Measurements from ENCODE around the gene PRMT2.

Gene PRMT2

GRCh38 chr21:46635324-46636180 is at the start of gene PRMT2:
Gene PRMT2, plus strand, starts transcription at chr21:46635674. Its CDS starts 1,278 bp downstream, at chr21:46636952.
- peak; percentile 94 to 98 (median 96) for DNase-seq

DNA sequence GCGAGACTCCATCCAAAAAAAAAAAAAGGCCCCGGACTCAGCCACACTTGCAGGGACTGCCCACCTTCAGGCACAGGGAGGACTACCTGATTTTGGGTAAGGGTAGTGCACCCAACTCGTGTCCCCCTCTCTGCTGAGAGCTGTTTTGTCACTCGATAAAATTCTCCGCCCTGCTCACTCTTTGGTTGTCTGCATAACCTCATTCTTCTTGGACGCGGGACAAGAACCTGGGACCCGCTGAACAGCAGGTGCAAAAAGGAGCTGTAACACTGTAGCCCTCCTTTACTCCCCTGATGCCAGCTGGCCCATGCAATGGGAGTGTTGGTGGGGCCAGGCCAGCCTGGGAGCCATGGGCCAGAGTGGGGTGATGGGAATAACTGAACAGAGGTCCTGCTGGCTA is 41.2 kb upstream of the PRMT2 start:
- DNase-seq, result no peak

DNA sequence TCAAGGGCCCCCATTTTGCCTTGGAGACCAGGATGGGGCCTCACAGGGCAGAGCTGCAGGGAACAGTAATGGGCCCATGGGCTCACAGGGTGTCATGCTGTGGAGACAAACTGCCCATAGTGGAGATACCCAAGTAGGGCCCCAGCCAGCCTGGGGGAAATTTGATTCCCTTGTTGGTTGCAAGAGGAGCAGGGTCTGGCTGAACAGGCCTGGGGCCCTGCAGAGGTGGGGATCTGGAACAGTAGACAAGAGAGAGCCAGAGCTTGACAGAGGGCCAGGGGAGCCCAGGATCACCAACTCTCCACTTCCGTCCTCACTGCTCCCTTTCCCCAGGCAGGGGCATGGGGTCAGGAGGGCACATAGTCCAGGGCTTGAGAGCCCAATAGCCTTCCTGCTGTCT is 39.3 kb upstream of the PRMT2 start:
- no peak for DNase-seq

DNA sequence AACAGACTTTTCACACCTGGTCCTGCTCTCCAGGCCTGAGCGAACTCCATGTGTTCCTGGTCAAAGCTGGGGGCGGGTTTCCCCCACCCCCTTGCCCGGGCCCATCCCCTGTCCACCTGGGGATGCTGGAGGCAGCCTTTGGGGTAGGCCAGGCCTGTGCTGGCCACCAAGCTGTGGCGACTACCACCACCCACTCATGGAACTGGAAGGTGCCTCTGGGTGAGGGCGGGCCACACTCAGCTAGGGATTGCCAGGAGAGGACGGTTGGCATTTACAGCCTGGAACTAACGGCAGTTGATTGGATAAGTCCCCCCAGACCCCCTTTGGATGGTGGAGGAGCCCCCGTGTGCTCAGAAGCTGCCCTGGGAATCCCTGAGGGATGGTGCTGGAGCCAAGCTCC is 38.4 kb upstream of the PRMT2 start:
- DNase-seq, result no peak

GRCh38 chr21:46597896-46598343 is 37.6 kb upstream of the PRMT2 start:
- no peak for DNase-seq

DNA sequence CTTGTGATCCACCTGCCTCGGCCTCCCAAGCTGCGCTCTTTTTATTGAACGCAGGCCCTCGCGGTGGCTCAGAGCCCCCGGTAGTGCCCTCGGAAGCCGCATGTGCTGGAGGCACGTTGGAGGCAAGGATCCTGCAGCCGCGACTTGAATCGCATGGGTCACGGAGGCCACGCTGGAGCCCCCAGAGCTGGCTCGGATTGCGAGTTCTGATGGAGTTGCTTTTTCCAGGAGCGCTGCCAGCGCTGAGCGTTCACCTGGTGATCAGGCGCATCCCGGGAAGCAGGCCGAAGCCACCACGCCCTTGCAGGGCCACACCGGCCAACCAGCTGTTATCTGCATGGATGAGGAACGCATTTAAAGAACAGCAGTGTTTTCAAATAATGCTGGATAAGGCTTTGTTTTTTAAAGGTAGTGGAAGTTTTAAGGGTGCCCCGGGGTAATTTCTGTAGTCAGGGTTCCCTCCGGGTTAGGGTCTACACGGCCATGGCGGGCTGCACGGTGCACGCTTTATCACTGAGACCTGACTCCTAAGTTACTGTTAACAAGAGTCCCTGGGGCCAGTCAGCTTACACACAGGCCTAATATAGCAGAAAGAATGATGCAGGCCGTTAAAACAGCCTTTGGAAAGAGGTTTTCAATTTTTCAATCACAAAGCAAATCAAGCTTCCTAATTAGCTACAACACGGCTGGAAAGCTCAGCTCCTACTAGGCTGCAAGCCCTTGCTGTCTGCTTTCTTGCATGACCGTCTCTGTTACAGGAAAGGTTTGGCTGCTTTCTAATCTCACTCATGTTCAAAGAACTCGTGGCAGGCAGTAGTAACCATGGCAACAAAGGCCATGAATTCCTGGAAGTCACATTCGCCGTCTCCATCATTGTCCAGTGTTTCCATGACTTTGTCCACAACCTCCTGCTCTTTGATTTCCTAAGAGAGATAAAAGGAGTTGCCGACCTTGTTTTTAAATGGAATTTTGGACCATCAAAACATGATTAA is 36.6 kb upstream of the PRMT2 start:
- DNase-seq, result no peak

DNA sequence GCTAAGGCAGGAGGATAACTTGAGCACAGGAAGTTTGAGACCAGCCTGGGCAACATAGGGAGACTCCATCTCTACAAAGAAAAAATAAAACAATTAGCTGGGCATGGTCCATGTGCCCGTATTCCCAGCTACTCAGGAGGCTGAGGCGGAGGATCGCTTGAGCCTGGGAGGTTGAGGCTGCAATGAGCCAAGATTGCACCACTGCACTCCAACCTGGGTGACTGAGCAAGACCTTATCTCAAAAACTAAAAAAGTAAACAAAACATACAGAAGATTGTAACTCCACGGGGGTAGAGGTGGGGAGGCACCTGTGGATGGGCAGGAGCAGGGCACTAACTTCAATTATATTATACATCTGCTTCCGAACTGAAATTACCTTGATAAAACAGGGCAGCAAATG is 35.2 kb upstream of the PRMT2 start:
- no peak for DNase-seq

GRCh38 chr21:46600978-46601377 is 34.5 kb upstream of the PRMT2 start:
- DNase-seq, result no peak

DNA sequence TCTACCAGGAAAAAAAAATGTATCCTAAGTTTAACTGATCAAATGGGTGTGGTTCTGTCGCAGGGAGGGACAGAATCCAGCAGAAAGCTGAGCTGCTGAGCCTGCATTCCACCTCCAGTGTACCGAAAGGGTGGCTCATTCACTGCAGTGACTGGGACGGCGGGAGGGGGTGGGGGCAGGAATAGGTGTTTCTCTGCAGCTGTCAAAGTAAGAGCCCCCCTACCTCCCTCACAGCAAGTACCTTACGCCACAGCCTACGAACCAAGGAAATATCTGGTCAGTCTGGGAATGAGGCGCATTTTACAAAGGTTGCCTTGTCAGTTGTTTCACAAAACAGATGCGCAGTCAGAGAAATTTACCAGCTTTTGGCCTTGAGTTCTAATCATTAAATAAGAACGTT is 32.2 kb upstream of the PRMT2 start:
- DNase-seq, result no peak

DNA sequence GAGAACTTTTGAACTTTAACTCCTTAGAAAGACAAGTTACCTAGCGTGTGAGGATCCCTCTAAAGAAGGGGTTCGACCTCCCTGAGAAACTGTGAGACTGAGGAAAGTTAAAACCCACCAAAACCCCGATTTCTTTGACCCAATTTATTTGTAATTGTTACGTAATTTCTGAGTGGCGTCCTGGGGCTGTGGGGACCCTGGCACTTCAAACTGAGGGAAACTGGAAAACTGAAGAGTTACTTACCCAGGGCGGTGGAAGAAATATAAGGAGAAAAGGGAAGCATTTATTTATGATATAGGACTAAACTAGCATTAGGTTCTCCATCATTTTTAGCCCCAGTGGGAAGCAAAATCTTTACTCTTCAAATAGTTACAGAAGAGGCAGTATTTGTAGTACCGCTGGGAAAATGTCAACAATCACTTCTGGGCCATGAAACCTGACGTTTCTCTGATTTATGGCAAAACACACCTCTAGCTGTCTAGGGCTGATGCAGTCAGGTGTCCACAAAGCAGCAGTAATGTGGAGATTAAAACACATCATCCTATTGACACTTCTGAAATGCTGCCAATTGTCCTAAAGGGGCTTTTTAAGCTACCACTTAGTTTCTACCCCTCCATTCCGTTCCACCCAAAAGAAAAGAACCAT is 31.0 kb upstream of the PRMT2 start:
- no peak for DNase-seq

DNA sequence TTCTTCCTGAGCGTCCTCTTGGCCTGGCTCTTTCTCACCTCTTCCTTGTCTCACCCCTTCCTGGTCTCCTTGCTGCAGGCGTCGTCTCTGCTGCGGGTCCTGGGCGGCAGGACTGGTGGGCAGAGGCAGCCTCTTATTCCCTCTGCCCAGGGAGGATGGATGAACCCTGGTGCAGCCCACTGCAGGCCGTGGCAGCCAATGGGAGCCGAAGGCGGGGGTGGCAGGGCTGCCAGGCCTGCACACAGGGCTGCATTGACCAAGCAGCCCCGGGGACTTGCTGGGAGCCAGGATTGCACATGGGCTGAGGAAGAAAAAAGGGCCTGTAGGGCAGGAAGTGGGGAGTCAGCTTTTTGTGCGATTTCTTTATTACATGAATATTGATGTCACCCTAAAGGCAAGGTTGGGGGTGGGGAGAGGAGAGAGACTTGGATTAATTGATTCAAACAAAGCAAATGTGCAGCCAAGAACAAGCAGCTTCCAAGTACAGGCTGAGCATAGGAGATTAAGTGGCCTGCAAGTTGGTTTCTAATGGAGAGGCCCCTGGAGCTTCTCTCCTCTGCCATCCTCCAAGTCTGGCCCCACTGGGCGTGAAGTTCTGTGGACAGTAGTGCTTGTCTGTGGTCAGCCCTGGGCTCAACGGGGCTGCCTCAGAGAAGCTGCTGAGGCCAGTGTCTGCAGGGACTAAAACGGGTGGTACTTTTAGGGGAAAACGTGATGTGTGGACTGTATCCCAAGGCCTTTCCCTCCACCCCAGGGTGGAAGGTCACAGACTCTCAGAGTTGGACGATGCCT is 30.3 kb upstream of the PRMT2 start, which contains the start of gene S100B:
S100B (minus strand) TSS at position 108 of the 792 bp plus-strand sequence. CDS start 2,667 bp downstream, outside the sequence.
- no peak for DNase-seq

GRCh38 chr21:46605767-46606426 is 29.6 kb upstream of the PRMT2 start:
- DNase-seq, result no peak

- no peak for DNase-seq
Observed at GRCh38 chr21:46606427-46606813, 29.1 kb upstream of the PRMT2 start.

DNA sequence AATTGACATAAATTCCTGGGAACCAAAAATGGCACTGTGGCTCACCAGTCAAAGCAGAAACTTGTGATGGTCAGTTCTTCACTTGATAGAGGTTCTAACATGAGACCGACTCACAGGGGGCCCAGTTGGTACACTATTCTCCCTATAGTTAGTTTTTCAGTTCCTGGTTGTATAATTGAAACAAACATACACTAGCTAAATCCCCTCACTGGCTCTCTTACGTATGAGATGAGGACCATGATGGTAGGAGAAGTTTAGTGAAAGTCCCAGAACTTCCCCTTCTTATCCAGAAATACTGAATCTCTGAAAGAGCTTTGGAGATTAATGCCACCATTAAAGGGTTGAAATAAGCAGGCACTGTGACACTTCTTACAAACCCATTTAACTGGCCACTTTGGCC is 27.8 kb upstream of the PRMT2 start:
- no peak for DNase-seq

- DNase-seq, result no peak
Observed at GRCh38 chr21:46608672-46609111, 26.8 kb upstream of the PRMT2 start.

DNA sequence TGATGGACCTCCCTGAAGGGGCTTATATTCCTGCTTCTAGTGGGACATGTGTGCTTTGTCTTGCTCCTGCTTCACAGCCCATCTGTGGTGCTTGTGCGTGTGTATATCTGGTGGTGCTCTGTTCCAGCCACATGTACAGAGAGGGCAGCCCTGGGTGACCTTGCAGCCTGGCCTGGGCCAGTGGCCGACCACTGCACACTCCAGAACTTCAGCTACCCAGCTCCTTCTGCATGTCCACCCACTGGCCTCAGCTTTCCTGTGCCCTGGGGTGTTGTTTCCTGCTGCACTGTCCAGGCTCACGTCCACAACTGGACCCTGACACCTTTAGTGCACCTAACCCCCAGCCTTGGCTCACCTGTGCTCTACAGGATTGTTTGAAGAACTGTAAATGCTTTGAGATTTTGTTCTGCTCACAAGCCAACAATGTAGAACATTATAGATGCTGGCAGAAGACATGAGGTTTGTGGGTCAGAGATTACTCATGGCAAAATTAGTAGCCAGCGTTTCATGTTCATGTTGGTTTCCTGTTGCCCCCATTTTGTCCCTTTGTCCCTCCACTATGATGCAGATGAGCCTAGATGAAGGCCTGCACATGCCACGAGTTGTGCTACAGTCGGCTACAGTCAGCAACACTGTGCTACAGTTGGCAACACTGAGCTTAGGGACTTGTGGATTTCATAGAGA is 25.3 kb upstream of the PRMT2 start:
- DNase-seq, result no peak

- DNase-seq, result no peak
Observed at GRCh38 chr21:46613391-46613790, 22.1 kb upstream of the PRMT2 start.

- no peak for DNase-seq
Observed at GRCh38 chr21:46616050-46616449, 19.4 kb upstream of the PRMT2 start.

GRCh38 chr21:46616656-46617055 is 18.8 kb upstream of the PRMT2 start:
- DNase-seq, result no peak

DNA sequence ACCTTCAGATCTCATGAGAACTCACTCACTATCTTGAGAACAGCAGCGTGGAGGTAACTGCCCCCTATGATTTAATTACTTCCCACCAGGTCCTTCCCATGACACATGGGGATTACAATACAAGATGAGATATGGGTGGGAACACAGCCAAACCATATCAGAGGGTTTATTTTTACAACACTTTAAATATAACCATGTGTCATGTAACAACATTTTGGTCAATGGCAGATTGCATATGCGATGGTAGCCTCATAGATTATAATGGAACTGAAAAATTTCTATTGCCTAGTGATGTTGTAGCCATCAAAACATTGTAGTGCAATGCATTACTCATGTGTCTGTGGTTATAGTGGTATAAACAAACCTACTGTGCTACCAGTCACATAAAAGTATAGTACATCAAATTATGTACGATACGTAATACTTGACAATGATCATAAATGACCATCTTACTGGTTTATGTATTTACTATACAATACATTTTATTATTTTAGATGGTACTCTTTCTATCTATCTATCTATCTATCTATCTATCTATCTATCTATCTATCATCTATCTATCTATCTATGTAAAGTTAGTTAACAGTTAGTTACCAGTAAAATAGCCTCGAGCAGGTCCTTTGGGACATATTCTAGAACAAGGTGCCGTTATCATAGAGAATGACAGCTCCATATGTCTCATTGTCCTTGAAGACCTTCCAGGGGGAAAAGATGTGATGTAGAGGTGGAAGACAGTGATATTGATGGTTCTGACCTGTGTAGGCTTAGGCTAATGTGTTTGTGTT is 18.0 kb upstream of the PRMT2 start:
- DNase-seq, result no peak
